ENCODE data around the gene ZNF384.

ZNF384 gene

DNA sequence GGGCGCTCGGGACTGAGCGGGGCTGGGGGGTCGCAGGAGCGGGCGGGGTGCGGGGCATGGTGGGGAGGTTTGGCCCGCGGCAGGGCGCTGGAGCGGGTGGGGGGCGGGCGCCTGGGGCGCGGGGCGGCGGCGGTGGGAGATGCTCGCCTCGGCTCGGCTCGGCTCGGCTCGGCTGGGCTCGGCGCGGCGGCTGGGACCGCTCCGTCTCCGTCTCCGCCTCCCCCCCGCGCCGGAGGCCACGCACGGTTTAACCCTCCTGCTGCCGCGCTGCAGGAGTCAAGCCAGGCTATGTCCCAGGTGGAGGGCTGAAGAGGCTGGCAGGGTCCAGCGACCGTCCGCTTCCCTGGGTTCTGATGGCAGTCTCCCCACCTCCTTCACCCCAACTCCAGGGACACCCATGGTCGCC lies 11.5 kb upstream of the ZNF384 start, which contains the start of gene PIANP:
Gene PIANP, minus strand, starts transcription at position 170 of the 406 bp plus-strand sequence. CDS start 2,754 bp downstream, outside the sequence.
- H3K79me2 ChIP-seq (ENCODE audit: control insufficient read depth, insufficient read depth, low read length, poor library complexity): no peaks in the 10 kb centered on the region
- no peaks in the 10 kb centered on the region for H3K9me3 ChIP-seq (ENCODE audit: insufficient read depth, low read depth, low read length)
- no CpG with 5 or more reads among the region's 43 CpGs for WGBS (ENCODE audit: extremely low coverage, insufficient coverage, insufficient read length)
- H4K12ac ChIP-seq (ENCODE audit: low read depth, low read length): no peak within 1 kb of the TSS
- H3K4me1 ChIP-seq (ENCODE audit: control insufficient read depth in 1 of 2, insufficient read depth in 2 of 2, low read length in 2 of 2): peaks cover 4 to 8% of the 10 kb centered on the region in 2 experiments
- no peak within 1 kb of the TSS for H3K27ac ChIP-seq (ENCODE audit: low read depth, low read length)
- H3K36me3 ChIP-seq (ENCODE audit: control insufficient read depth in 1 of 2, insufficient read depth in 2 of 2, low read length in 2 of 2): no peaks in the 10 kb centered on the region
- DNase-seq: peak in 1 of 2 donors; percentile 38
- H2AFZ ChIP-seq (ENCODE audit: insufficient read depth, low read length, poor library complexity): peak within 1 kb of the TSS; percentile 67
- H3K27me3 ChIP-seq (ENCODE audit: insufficient read depth, low read length): peaks cover 31% of the 10 kb centered on the region
- H2BK120ac ChIP-seq (ENCODE audit: insufficient read depth, low read length, poor library complexity): no peak within 1 kb of the TSS
- no peak within 1 kb of the TSS for H2AK5ac ChIP-seq (ENCODE audit: low read length)
- H3K4ac ChIP-seq (ENCODE audit: low read depth, low read length): no peak within 1 kb of the TSS
- no peak within 1 kb of the TSS for H4K91ac ChIP-seq (ENCODE audit: low read depth, low read length)
- peak within 1 kb of the TSS; percentile 16 for H3K9ac ChIP-seq (ENCODE audit: low read length)
- H2BK5ac ChIP-seq (ENCODE audit: low read depth, low read length, poor library complexity): no peak within 1 kb of the TSS
- H3K4me3 ChIP-seq (ENCODE audit: low read depth, low read length): no peak within 1 kb of the TSS
- no peak within 1 kb of the TSS for H3K23ac ChIP-seq (ENCODE audit: low read length)
- peak within 1 kb of the TSS; percentile 68 for H3K4me2 ChIP-seq (ENCODE audit: low read length)
- H3K18ac ChIP-seq (ENCODE audit: low read length): peak within 1 kb of the TSS; percentile 6
- no peak within 1 kb of the TSS for H4K8ac ChIP-seq (ENCODE audit: low read depth, low read length)
- H3K79me1 ChIP-seq (ENCODE audit: low read length): no peaks in the 10 kb centered on the region
- H2BK12ac ChIP-seq (ENCODE audit: low read length): no peak within 1 kb of the TSS
- H3K14ac ChIP-seq (ENCODE audit: low read length): no peak within 1 kb of the TSS

DNA sequence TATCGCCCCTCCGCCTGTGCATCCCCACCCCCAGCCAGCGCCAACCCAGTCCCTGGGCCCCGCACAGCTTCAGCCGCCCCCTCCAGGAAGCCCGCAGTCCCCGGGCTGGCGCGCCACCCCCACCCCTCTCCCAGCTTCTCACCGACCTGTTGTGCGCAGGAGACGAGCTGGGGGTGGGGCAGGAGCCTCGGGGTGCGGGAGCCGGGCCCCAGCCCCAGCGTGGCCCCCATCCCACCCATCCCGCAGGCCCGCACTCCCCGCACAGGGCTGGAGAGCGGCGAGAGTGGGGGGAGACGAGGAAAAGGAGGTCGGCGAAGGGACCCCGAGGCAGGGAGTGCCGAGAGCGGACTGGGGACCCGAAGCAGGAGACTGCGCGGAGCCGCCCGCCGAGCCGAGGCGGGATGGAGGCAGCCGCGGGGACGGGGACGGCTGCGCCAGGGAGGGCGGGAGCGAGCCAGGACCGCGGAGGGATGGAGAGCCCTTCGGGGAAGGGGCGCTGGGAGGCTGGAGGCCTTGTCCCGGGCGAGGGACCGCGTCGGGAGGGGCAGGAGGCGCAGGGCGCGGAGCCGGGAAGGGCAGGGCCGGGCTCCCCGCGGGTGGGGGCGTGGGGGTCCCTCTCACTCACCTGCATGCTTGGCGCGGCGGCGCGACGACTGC lies 10.9 kb upstream of the ZNF384 start:
- no peak overlapping the region for H2AK5ac ChIP-seq (ENCODE audit: low read length)

DNA sequence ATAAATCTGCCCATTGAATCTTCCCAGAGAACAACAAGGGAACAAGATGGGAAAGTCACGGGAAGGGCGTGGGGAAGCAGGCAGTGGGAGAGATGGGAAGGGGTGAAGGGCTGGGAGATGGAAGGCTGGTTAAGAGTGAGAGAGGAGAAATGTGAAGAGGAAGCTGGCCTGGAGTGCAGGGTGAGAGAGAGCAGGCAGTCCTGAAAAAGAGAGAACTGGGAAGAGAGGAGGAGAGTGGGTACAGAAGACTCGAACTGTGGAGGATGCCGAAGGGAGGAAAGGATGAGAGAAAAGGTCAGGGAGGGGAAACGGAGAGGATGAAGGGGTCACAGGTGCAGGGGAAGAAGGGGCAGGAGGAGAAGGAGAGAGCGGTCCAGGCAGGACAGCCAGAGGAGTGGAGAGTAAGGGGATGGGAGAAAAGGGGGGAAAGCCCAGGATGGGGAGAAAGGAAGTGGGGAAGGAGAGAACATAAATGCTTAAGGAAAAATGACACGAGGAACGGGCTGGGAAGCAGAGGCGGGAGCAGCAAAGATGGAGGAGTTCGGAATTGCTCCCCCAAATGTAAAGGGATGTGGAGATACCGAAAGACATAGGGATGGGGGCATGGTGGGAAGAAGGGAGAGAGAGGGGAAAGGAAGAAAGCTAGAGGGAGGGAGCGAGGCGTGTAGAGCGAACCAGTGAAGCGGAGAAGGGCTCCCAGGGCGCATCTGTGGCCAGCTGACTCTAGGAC lies 10.2 kb upstream of the ZNF384 start:
- H3K27ac ChIP-seq (ENCODE audit: low read depth, low read length): no peak overlapping the region
- no peak overlapping the region for H3K18ac ChIP-seq (ENCODE audit: low read length)
- no CpG with 5 or more reads among the region's 16 CpGs for whole genome bisulfite sequencing (ENCODE audit: extremely low coverage, insufficient coverage, insufficient read length)
- H2BK120ac ChIP-seq (ENCODE audit: insufficient read depth, low read length, poor library complexity): no peak overlapping the region
- no peak overlapping the region for H2BK12ac ChIP-seq (ENCODE audit: low read length)
- no peak overlapping the region for H3K23ac ChIP-seq (ENCODE audit: low read length)
- no peak overlapping the region for H4K8ac ChIP-seq (ENCODE audit: low read depth, low read length)
- no peak overlapping the region for H2AFZ ChIP-seq (ENCODE audit: insufficient read depth, low read length, poor library complexity)
- no peak overlapping the region for H2AK5ac ChIP-seq (ENCODE audit: low read length)
- no peak overlapping the region for H3K9ac ChIP-seq (ENCODE audit: low read length)
- H4K91ac ChIP-seq (ENCODE audit: low read depth, low read length): no peak overlapping the region
- H3K27me3 ChIP-seq (ENCODE audit: insufficient read depth, low read length): peaks cover 31% of the 10 kb centered on the region
- H3K4ac ChIP-seq (ENCODE audit: low read depth, low read length): no peak overlapping the region
- H3K79me1 ChIP-seq (ENCODE audit: low read length): no peaks in the 10 kb centered on the region
- no peak overlapping the region for H2BK5ac ChIP-seq (ENCODE audit: low read depth, low read length, poor library complexity)
- H3K36me3 ChIP-seq (ENCODE audit: control insufficient read depth in 1 of 2, insufficient read depth in 2 of 2, low read length in 2 of 2): no peaks in the 10 kb centered on the region
- DNase-seq: no peak
- no peaks in the 10 kb centered on the region for H3K9me3 ChIP-seq (ENCODE audit: insufficient read depth, low read depth, low read length)
- H3K4me1 ChIP-seq (ENCODE audit: control insufficient read depth in 1 of 2, insufficient read depth in 2 of 2, low read length in 2 of 2): peaks cover 4 to 8% of the 10 kb centered on the region in 2 experiments
- H3K14ac ChIP-seq (ENCODE audit: low read length): no peak overlapping the region
- H3K4me3 ChIP-seq (ENCODE audit: low read depth, low read length): no peak overlapping the region
- H3K4me2 ChIP-seq (ENCODE audit: low read length): peak overlapping the region; percentile 59
- no peaks in the 10 kb centered on the region for H3K79me2 ChIP-seq (ENCODE audit: control insufficient read depth, insufficient read depth, low read length, poor library complexity)
- no peak overlapping the region for H4K12ac ChIP-seq (ENCODE audit: low read depth, low read length)

More for the DNA sequence above, 10.9 kb upstream of the ZNF384 start:
- no peak overlapping the region for H4K12ac ChIP-seq (ENCODE audit: low read depth, low read length)
- peaks cover 4 to 8% of the 10 kb centered on the region in 2 experiments for H3K4me1 ChIP-seq (ENCODE audit: control insufficient read depth in 1 of 2, insufficient read depth in 2 of 2, low read length in 2 of 2)
- WGBS (ENCODE audit: extremely low coverage, insufficient coverage, insufficient read length): no CpG with 5 or more reads among the region's 65 CpGs
- no peaks in the 10 kb centered on the region for H3K9me3 ChIP-seq (ENCODE audit: insufficient read depth, low read depth, low read length)
- H3K23ac ChIP-seq (ENCODE audit: low read length): no peak overlapping the region
- H3K18ac ChIP-seq (ENCODE audit: low read length): no peak overlapping the region
- no peak overlapping the region for H2AFZ ChIP-seq (ENCODE audit: insufficient read depth, low read length, poor library complexity)
- no peak overlapping the region for H3K9ac ChIP-seq (ENCODE audit: low read length)
- no peak overlapping the region for H3K4ac ChIP-seq (ENCODE audit: low read depth, low read length)
- no peak overlapping the region for H3K4me3 ChIP-seq (ENCODE audit: low read depth, low read length)
- H3K27me3 ChIP-seq (ENCODE audit: insufficient read depth, low read length): peaks cover 31% of the 10 kb centered on the region
- no peak overlapping the region for H4K8ac ChIP-seq (ENCODE audit: low read depth, low read length)
- no peak overlapping the region for H2BK5ac ChIP-seq (ENCODE audit: low read depth, low read length, poor library complexity)
- H3K4me2 ChIP-seq (ENCODE audit: low read length): peak overlapping the region; percentile 59
- no peaks in the 10 kb centered on the region for H3K79me1 ChIP-seq (ENCODE audit: low read length)
- H2BK12ac ChIP-seq (ENCODE audit: low read length): no peak overlapping the region
- H3K14ac ChIP-seq (ENCODE audit: low read length): no peak overlapping the region
- no peaks in the 10 kb centered on the region for H3K79me2 ChIP-seq (ENCODE audit: control insufficient read depth, insufficient read depth, low read length, poor library complexity)
- no peak overlapping the region for H2BK120ac ChIP-seq (ENCODE audit: insufficient read depth, low read length, poor library complexity)
- H4K91ac ChIP-seq (ENCODE audit: low read depth, low read length): no peak overlapping the region
- DNase-seq: no peak
- H3K27ac ChIP-seq (ENCODE audit: low read depth, low read length): no peak overlapping the region
- no peaks in the 10 kb centered on the region for H3K36me3 ChIP-seq (ENCODE audit: control insufficient read depth in 1 of 2, insufficient read depth in 2 of 2, low read length in 2 of 2)

DNA sequence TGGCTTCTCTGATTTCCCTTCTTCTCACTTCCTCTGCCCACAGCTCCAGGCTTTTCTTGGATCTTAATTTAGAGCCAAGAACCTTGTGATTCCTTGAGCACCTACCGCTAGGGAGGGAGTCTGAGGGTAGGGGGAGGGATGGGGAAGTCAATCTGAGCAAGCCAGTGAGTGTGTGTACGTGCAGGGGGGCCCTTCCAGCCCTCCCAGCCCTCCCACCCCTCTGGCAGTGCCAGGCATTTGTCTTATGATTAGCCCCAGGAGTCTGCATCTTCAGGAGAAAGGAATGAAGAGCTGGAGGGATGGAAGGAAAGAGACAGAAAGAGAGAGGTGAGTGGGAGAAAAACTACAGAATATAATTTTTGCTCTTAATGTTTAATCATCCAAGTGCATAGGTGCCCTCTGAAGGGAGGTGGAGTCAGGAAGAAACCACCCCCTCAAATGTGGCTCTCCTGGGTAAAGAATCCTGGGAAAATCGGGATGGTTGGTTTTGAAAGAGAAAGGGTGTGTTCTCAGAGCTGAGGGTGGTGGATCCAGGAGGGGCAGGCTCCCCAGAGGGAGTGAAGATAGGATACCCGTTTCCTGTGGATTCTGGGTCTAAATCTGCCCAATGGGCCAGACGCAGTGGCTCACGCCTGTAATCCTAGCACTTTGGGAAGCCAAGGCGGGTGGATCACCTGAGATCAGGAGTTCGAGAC lies 9.3 kb upstream of the ZNF384 start:
- peaks cover 31% of the 10 kb centered on the region for H3K27me3 ChIP-seq (ENCODE audit: insufficient read depth, low read length)
- no peak overlapping the region for H3K23ac ChIP-seq (ENCODE audit: low read length)
- H3K9ac ChIP-seq (ENCODE audit: low read length): no peak overlapping the region
- no peak overlapping the region for H2BK120ac ChIP-seq (ENCODE audit: insufficient read depth, low read length, poor library complexity)
- no peaks in the 10 kb centered on the region for H3K36me3 ChIP-seq (ENCODE audit: control insufficient read depth in 1 of 2, insufficient read depth in 2 of 2, low read length in 2 of 2)
- H3K4me3 ChIP-seq (ENCODE audit: low read depth, low read length): no peak overlapping the region
- no peak overlapping the region for H2AK5ac ChIP-seq (ENCODE audit: low read length)
- no peak overlapping the region for H2BK5ac ChIP-seq (ENCODE audit: low read depth, low read length, poor library complexity)
- no peak overlapping the region for H2AFZ ChIP-seq (ENCODE audit: insufficient read depth, low read length, poor library complexity)
- no peak overlapping the region for H3K27ac ChIP-seq (ENCODE audit: low read depth, low read length)
- no peaks in the 10 kb centered on the region for H3K79me1 ChIP-seq (ENCODE audit: low read length)
- H3K4me2 ChIP-seq (ENCODE audit: low read length): no peak overlapping the region
- no peak overlapping the region for H2BK12ac ChIP-seq (ENCODE audit: low read length)
- H4K8ac ChIP-seq (ENCODE audit: low read depth, low read length): no peak overlapping the region
- H3K14ac ChIP-seq (ENCODE audit: low read length): no peak overlapping the region
- WGBS (ENCODE audit: extremely low coverage, insufficient coverage, insufficient read length): no CpG with 5 or more reads among the region's 8 CpGs
- no peak overlapping the region for H4K91ac ChIP-seq (ENCODE audit: low read depth, low read length)
- DNase-seq: no peak
- no peak overlapping the region for H3K4ac ChIP-seq (ENCODE audit: low read depth, low read length)
- no peak overlapping the region for H3K18ac ChIP-seq (ENCODE audit: low read length)
- no peak overlapping the region for H4K12ac ChIP-seq (ENCODE audit: low read depth, low read length)
- H3K9me3 ChIP-seq (ENCODE audit: insufficient read depth, low read depth, low read length): no peaks in the 10 kb centered on the region
- H3K4me1 ChIP-seq (ENCODE audit: control insufficient read depth in 1 of 2, insufficient read depth in 2 of 2, low read length in 2 of 2): peaks cover 4 to 8% of the 10 kb centered on the region in 2 experiments
- H3K79me2 ChIP-seq (ENCODE audit: control insufficient read depth, insufficient read depth, low read length, poor library complexity): no peaks in the 10 kb centered on the region

Measured in trophoblast cell (in vitro differentiated cells and primary cell).